Activated naive CD4-positive, alpha-beta T cell treated with anti-CD3 and anti-CD28 coated beads, Interleukin-2, amount 50 U/mL, for 16 hours (primary cell): ENCODE data around the gene KASH5.

ENCODE experiments used
- DNase-seq: peaks from one replicate; pipeline ENCODE4 v3.0.0-alpha.2; 2020

KASH5 gene, protein sequence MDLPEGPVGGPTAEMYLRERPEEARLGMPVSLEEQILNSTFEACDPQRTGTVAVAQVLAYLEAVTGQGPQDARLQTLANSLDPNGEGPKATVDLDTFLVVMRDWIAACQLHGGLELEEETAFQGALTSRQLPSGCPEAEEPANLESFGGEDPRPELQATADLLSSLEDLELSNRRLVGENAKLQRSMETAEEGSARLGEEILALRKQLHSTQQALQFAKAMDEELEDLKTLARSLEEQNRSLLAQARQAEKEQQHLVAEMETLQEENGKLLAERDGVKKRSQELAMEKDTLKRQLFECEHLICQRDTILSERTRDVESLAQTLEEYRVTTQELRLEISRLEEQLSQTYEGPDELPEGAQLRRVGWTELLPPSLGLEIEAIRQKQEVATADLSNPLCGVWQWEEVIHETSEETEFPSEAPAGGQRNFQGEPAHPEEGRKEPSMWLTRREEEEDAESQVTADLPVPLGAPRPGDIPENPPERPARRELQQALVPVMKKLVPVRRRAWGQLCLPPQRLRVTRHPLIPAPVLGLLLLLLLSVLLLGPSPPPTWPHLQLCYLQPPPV

DNA sequence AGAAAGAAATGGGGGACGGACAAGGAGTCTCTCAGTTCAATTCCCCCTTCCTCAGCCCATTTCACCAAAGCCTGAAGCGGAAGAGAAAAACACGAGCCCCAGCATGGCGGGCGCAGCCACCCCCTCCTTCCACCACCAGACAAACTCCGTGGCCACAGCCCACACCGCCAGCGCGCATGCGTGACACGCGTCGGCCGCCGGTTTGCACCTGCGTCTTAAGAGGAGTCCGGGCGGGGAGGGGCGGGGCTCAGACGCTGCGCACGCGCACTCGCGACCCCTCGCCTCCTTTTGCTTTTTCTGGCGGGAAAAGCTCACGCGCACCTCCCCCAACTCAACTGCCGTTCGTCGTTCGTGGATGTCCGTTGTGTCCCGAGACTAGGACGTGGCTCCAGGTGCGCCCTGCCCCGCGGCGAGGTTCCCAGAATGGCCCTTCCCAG, at the start of gene KASH5:
TSS of gene KASH5 (plus strand) at position 314 of the 437 bp plus-strand sequence. CDS start 2,635 bp downstream, outside the sequence.
- DNase-seq: peak; percentile 83

DNA sequence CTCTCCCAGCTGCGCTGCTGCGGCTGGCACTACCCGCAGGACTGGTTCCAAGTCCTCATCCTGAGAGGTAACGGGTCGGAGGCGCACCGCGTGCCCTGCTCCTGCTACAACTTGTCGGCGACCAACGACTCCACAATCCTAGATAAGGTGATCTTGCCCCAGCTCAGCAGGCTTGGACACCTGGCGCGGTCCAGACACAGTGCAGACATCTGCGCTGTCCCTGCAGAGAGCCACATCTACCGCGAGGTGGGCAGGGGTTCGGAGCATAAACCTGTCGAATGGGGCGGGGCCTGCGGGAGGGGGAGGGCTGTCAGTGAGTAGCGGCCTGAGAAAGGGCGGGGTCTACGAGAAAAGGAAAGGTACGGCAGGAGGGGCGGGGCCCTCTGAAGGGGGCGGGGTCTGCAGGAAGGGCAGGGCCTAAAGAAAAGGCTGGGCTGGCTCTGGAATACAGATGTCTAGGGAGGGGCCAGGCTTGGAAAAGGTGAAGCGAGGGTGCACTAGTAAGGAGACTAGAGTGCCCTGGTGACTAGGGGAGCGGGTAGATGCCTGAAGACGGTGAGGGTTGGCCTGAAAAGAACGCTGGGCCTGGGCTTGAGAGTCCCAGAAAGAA, 49.3 kb upstream of the KASH5 start:
- no peak for DNase-seq

DNA sequence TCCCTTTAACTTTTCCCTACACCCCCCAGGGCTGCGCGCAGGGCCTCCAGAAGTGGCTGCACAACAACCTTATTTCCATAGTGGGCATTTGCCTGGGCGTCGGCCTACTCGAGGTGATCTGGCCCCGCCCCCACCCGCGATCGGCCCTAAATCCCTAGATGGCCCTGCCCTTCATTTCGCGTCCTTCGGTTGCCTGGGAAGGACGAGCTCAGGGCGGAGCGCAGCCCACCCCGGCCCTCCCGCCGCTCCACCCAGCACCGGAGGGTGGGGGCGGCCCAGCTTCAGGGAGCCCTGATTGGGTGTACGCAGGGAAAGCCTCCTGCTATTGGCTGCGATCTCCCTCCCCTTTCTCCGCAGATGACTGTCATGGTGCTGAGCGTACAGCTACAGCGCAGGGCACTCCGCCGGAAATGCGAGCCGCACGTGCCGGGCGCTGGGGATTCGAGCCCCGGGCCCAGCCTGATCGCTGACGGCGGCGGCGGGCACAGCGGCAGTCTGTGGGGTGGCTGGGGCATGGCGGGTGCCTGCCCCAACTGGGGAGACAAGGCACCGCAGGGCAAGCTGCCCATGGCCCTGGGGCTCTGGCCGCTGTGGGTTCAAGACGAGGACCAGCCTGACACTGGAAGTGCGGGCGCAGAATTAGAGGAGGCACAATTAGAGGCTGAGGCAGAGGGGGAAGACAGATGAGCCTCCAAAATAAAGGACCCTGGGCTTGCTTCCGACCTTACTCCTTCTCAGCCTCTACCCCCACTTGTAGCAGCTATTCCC, 48.6 kb upstream of the KASH5 start:
- no peak for DNase-seq

DNA sequence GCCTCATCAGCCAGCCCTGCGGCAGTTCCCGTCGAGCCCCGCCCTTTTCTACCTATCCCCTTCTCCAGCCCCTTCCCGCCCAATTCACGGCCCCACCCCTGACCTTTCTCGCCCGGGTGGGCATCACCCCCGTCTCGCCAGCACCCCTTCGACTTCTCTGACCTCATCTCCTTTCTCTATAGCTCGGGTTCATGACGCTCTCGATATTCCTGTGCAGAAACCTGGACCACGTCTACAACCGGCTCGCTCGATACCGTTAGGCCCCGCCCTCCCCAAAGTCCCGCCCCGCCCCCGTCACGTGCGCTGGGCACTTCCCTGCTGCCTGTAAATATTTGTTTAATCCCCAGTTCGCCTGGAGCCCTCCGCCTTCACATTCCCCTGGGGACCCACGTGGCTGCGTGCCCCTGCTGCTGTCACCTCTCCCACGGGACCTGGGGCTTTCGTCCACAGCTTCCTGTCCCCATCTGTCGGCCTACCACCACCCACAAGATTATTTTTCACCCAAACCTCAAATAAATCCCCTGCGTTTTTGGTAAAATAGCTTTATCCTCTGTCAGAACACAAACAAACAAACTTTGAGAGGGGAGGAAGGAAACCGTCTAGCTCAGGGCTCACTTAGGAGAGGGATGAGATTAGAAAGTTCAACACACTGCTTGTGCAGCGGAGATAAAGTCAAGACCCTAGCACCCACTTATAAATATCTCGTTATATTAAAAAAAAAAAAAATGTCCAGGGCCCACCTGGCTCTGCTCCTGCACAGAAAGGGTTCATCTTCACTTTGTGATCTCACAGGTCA, 47.8 kb upstream of the KASH5 start:
- no peak for DNase-seq

DNA sequence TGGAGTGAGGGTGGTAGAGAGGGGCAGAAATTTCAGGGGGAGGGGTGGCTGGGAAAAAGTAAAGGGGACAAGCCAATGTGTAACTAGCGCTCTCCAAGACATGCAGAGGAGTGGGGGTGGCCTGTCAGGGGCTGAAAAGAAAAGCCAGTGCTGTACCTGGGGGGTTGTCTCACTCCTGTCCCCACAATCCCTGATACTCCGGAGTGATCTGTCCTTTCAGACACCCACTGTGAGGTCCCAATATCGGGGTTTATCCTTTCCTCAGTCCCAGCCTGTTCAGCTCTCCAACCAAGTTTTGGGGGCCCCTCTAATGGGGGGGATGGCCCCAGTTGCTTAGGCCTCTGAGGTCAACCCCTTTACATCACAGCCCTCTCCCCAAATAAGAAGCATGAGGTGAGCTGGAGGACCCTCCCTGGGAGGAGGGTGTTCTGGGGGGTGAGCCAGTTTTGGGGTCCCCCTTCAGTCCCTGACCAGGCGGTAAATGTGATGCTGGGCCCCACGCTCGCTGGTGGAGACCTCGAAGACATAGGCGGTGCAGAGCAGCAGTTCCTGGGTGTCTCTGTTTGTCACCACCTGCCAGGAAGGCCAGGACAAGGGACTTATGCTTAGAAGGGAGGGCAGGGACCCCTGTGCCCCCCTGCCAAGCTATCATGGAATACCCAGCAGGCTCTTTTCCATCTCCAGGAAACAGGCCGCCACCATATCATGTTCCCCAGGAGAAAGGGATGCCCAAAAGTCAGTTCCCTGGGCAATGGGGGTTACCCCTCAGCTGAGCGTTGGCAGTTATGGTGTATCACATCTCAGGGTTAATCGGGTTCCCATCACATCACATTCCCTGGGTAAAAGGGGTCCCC, 47.0 kb upstream of the KASH5 start:
- DNase-seq: no peak

DNA sequence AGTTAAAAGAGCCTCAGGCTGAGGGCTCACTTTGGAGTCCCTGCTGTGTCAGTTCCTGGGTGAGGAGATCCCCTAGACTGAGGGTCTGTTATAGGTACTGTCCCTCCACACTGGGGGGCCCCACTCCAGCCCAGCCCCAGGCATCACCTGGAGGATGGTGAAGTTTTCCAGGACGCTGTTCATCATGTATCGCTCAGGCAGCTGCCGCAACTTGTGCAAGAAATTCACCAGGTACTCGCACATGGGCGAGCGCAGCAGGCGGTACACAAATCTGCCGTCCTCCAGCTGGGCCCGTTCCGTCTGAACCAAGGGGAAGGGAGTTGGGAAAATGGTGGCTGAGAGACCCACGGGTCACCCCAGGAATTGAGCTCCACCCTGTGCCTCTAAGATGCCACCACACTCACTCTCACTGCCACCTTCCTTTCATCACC, 45.7 kb upstream of the KASH5 start:
- no peak for DNase-seq

DNA sequence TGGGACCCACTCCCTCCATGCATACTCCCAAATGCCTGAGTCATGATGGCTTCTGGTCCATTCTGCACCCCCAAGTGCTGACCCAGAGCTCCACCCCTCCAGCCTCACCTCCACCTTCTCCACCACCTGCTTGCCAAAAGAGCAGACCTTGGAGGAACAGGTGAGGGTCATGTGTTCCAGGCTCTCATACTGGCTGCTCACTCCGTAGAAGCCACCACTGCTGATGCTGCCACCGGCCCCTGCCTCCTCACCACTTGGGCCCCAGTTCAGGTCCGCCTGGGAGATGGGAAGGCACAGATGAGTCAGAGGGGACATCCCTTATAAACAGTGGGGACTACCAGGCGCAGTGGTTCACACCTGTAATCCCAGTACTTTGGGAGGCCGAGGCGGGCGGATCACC, 44.9 kb upstream of the KASH5 start:
- DNase-seq: no peak

DNA sequence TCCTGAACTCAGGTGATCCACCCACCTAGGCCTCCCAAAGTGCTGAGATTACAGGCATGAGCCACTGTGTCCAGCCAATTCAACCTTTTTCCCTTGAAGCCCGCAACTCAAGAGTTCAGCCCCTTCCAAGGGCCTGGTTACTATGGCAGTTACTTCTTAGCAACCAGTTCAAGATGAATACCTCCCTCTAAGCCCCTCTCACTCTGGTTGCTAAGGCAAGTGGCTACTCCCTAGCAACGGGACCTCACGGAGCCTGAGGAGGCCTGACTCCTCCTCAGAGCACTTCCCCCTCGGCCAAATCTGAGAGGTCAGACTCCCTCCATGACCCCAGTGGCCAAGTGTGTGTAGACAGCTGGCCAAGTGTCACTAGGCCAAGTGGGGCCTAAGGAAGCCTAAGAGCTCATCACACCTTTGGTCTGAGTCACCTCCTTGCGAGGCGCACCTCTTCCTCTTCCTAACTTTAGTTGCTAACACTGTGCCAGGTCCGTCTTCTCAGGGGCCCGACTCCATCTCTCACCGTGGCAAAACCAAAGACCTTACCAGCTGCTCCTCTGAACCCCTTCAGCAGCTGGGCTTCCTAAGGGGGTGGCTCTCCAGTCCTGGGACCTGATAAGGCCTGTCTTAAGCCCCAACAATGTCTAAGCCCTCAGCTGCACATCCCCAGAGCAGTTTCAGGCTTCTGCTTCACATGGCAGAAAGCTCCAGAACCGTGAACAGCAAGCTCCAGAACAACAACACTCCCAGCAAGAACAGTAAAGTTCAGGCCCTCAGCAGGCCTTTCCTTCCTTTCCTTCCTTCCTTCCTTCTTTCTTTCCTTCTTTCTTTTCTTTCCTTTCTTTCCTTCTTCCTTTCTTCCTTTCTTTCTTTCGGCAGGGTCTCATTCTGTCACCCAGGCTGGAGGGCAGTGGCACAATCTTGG, 43.3 kb upstream of the KASH5 start:
- DNase-seq: no peak

DNA sequence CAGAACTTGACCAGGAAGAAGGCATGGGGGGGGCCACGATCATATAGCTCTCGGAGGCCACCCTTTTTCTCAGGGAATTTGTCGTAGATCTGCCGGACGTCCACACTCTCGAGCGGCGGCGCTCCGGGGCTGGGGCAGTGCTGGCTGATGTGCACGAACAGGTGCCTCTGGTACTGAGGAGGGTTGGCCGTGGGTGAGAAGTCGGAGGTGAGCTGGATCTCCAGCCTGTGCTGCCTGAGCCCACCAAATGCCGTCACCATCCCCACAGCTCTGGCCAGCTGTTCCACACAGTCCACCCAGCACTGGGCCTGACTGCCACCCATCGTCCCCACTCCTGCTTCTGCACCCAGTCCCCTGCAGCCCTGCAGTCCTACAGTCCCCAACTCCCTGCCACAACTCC, 40.9 kb upstream of the KASH5 start:
- no peak for DNase-seq

DNA sequence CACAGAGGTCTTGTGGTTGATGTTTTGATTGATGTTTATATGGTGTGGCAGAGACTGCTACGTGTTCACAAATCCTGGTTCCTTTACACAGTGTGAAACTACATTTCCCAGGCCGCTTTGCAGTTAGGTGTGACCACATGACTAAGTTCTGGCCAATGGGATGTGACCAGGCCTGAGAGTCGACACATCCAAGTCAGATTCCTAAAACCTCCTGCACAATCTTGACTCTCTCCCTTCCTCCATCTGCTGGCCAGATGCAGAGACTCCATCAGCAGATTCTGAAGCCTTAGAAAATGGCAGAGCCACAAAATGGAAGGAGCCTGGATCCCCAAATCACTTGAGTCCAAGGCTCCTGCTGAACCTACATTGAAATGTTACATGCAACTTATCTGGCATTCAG, 40.2 kb upstream of the KASH5 start:
- DNase-seq: no peak

DNA sequence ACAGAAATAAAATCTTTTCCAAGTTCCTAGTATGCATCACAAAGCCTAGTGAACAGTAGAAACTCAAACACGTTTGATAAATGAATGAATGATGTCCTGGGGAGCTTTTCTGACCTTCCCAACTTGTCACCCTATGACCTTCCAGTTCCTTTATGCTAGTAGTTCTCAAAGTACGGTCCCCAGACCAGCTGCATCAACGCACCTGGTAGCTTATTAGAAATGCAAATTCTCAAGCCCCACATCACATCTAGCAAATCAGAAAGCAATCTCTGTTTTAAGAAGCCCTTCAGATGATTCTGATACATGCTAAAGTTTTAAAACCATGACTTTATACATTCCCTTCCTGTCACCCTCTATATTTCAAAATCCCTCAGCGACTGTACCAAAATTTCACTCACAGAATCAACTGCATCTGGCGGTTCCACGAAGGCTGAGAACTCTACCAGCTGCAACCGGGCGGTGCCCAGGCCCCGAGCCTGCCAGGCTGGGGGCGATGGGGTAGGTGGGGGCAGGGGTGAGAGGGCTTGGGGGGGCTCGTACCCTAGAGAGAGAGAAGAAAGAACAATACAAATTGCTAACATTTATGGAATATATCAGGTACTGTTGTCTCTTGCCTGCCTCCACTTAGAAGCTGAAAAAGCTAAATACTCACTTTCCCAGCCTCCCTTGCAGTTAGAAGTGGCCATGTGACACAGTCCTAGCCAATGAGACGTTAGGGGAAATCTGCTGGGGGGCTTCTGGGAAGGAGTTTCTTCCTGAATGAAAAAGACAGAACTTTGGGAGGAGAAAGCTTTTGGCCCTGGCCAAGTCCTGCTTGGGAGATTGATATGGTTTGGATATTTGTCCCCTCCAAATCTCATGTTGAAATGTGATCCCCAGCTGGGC, 39.5 kb upstream of the KASH5 start:
- DNase-seq: no peak

DNA sequence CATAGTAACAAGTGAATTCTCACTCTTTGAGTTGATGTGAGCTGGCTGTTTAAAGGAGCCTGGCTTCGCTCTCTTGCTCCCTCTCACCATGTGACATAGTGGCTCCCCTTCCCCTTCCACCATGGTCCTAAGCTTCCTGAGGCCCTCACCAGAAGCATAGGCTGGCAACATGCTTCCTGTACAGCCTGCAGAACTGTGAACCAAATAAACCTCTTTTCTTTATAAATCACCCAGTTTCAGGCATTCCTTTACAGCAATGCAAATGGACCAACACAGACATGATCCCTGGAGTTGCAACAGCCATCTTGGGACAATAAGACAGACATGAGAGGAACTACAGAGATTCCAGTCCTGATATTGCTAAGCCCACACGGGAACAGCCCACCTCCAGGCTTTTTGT, 38.5 kb upstream of the KASH5 start:
- no peak for DNase-seq

DNA sequence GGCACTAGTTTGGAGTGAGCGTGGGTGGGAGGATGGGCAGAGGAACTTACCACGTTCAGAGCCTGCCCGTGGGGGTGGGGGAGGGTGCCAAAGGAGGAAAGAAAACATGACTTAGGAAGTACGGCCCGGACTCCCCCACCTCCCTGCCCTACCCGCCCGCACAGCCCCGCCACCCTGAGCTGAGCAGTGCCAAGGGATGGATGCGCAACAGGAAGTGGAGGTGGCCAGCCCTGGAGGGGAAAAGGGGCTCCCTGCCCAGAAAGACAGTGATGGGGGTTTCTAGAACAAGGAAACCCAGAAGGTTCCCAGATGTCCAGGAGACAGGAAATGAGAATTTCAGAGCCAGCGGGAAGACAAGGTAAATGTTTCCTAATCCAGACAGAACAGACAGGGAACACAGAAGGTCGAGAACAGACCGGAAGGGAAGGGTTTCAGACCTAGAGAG, 32.1 kb upstream of the KASH5 start:
- DNase-seq: no peak

DNA sequence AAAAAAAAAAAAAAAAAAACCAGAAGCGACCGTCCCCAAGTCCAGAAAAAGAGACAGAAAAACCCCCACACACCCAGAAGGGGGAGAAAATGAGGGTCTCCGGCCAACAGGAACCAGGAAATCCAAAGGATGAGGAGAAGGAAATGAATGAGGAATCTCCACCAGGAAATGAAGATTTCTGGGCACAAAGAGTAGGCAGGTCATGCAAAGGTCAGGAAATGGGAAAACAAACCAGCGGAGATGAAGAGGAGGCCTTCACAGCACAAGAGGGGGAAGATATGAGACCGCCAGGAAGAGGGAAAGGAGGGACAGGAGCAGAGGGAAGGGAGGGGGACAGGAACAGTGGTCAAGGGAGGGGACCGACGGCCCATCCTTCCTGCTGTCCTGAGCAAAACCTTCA, 31.7 kb upstream of the KASH5 start:
- no peak for DNase-seq

DNA sequence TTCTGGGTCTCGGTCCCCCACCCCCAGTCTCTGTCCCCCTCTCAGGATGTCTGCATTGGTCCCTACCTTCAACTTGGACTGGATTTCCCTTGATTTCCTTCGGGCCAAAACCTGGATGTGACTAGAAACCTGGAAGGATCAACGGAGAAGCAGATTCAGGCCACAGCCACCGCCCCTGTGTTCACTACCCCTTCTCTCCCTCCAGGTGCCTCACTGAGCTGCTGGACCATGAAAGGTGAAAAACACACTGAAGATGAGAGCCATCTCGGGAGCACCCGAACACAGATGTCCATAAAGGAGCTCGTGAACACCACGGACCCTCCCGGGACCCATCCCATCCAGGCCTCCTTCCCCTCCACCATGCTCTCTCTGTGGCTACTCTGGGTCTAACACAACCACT, 30.9 kb upstream of the KASH5 start:
- DNase-seq: no peak

DNA sequence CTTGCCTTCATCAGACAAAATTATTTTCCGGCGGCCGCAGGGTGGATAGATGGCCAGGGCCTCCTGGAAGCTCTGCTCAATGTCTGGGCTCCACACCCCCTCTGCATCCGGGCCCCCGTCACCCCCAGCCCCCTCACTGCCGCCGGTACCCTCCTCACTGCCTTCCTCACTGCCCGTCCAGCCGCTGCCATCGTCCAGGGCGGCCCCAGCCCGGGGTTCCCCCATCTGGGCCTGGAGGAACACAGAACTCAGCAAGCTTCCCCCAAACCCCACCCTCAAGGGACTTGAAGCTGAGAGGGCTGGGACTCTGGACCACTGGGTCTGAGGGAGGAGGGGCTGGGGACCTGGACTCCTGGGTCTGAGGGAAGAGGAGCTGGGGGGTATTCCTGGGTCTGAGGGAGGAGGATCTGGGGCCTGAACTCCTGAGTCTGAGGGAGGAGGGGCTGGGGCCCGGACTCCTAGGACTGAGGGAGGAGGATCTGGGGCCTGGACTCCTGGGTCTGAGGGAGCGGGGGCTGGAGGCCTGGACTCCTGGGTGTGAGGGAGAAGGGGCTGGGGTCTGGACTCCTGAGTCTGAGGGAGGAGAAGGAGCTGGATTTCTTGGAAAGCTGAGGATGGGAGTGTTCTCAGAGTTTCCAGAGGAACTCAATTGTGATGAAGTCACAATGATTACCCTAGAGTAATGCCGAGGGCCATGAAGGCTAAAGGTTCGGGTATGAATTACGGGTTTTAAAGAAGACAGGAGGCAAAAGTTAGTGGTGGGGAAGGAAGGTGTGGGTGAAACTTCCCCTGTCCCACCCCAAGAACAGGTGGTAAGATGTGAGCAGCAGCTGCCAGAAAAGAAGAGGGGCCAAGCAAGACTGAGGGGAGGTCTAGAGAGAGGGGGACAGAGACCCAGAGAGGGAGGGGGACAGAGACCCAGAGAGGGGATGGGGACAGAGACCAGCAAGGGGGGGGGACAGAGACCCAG, 27.9 kb upstream of the KASH5 start:
- no peak for DNase-seq

DNA sequence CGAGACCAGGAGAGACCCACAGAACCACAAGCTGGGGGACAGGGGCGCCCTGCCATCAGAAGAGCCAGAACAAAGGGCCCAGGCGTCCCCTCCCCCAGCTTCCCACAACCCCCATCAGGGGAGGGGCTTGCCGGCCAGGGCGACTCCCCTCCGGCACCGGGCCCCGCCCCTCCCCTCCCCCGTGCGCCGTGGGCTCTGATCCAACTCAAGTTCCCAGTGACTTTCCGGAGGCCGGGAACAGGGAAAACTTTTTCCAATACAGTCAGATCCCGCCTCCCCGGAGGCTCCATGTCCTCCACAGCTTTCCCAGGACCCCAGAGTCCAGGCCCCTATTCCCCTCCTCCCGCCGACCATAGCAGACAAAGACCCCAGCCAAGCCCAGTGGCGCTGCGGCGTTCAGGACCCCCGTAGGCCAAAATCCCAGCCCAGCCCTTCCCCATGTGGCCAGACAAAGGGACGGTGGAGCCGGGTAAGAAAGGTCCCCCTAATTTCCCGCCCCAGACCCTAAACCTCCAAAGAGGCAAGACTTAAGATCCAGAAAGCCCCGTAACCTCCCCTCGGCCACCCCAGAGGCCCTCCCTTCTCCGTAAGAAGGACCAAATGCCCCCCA, 26.5 kb upstream of the KASH5 start:
- DNase-seq: no peak
